Measurements from ENCODE around the gene FNDC3B. TPM values are rescaled to one million over a fixed set of nuclear protein-coding genes. Genes with fewer than 3 reads are reported as not detected.

The FNDC3B gene
- total RNA-seq, 1 donor from 2014 or later = 71.3 TPM

- DNase-seq (ENCODE audit: low read depth) = peak; percentile 31
- no peaks in the 10 kb centered on the region for H3K36me3 ChIP-seq (ENCODE audit: control insufficient read depth, insufficient read depth, low read length)
- TF ChIP-seq, protein P1, sequence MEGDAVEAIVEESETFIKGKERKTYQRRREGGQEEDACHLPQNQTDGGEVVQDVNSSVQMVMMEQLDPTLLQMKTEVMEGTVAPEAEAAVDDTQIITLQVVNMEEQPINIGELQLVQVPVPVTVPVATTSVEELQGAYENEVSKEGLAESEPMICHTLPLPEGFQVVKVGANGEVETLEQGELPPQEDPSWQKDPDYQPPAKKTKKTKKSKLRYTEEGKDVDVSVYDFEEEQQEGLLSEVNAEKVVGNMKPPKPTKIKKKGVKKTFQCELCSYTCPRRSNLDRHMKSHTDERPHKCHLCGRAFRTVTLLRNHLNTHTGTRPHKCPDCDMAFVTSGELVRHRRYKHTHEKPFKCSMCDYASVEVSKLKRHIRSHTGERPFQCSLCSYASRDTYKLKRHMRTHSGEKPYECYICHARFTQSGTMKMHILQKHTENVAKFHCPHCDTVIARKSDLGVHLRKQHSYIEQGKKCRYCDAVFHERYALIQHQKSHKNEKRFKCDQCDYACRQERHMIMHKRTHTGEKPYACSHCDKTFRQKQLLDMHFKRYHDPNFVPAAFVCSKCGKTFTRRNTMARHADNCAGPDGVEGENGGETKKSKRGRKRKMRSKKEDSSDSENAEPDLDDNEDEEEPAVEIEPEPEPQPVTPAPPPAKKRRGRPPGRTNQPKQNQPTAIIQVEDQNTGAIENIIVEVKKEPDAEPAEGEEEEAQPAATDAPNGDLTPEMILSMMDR (IDR thresholded peaks at IDR 0.05; ENCODE audit: insufficient read depth, low read length, poor library complexity, severe bottlenecking) = no peak
- H3K4me3 ChIP-seq (ENCODE audit: low read depth, low read length) = no peak overlapping the region
- H3K27me3 ChIP-seq (ENCODE audit: control insufficient read depth, insufficient read depth, low read length) = no peaks in the 10 kb centered on the region
These were observed 155.5 kb downstream of the FNDC3B start for GRCh38 chr3:172194702-172195406.

- Histone ChIP-seq H3K4me3 (ENCODE audit: low read depth, low read length) (no peak overlapping the region), H3K27me3 (ENCODE audit: control insufficient read depth, insufficient read depth, low read length) (no peaks in the 10 kb centered on the region), H3K36me3 (ENCODE audit: control insufficient read depth, insufficient read depth, low read length) (no peaks in the 10 kb centered on the region)
- TF ChIP-seq, protein P1 (IDR thresholded peaks at IDR 0.05; ENCODE audit: insufficient read depth, low read length, poor library complexity, severe bottlenecking) = no peak
- no peak for DNase-seq (ENCODE audit: low read depth)
These were observed 156.0 kb downstream of the FNDC3B start for GRCh38 chr3:172195407-172195754.

- H3K36me3 ChIP-seq (ENCODE audit: control insufficient read depth, insufficient read depth, low read length) = no peaks in the 10 kb centered on the region
- TF ChIP-seq, protein P1 (IDR thresholded peaks at IDR 0.05; ENCODE audit: insufficient read depth, low read length, poor library complexity, severe bottlenecking) = no peak
- no peak overlapping the region for H3K4me3 ChIP-seq (ENCODE audit: low read depth, low read length)
- no peaks in the 10 kb centered on the region for H3K27me3 ChIP-seq (ENCODE audit: control insufficient read depth, insufficient read depth, low read length)
- DNase-seq (ENCODE audit: low read depth) = no peak
These were observed 158.0 kb downstream of the FNDC3B start for GRCh38 chr3:172197344-172197743.

GRCh38 chr3:172198428-172198827, 159.1 kb downstream of the FNDC3B start:
- H3K4me3 ChIP-seq (ENCODE audit: low read depth, low read length) = no peak overlapping the region
- TF ChIP-seq, protein P1 (IDR thresholded peaks at IDR 0.05; ENCODE audit: insufficient read depth, low read length, poor library complexity, severe bottlenecking) = no peak
- DNase-seq (ENCODE audit: low read depth) = no peak
- H3K27me3 ChIP-seq (ENCODE audit: control insufficient read depth, insufficient read depth, low read length) = no peaks in the 10 kb centered on the region
- no peaks in the 10 kb centered on the region for H3K36me3 ChIP-seq (ENCODE audit: control insufficient read depth, insufficient read depth, low read length)

DNA sequence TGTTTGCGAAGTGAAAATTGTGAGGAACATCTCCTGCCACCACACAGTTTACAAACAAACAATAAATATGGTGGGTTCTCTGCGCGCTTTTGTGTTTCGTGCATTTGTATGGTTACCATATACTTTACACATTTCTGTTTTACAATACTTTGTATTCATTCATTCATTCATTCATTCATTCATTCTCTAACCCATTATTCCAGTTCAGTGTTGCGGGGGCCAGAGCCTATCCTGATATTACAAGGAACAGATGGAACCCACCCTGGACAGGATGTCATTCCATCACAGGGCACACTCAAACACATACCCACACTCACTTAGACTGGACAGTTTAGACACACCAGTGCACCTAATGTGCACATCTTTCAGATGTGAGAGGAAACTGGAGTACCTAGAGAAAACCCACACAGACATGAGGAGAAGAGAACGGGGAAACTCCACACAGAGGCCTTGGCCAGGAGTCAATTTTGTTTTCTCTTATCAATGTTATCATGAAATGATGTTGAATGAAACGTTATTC, 160.5 kb downstream of the FNDC3B start:
- TF ChIP-seq, protein P1 (IDR thresholded peaks at IDR 0.05; ENCODE audit: insufficient read depth, low read length, poor library complexity, severe bottlenecking) = no peak
- Histone ChIP-seq H3K27me3 (ENCODE audit: control insufficient read depth, insufficient read depth, low read length) (no peaks in the 10 kb centered on the region), H3K36me3 (ENCODE audit: control insufficient read depth, insufficient read depth, low read length) (no peaks in the 10 kb centered on the region), H3K4me3 (ENCODE audit: low read depth, low read length) (no peak overlapping the region)
- no peak for DNase-seq (ENCODE audit: low read depth)

Measured in kidney epithelial cell (primary cell).